Testis (tissue), 3 donors: Measurements from ENCODE around the gene MLXIP. TPM values are rescaled to one million over a fixed set of nuclear protein-coding genes. Genes with fewer than 3 reads are reported as not detected.
"Not testable (repeated sequence)": the region's sequence is repeated elsewhere in the genome, so short reads cannot be mapped to it uniquely, and the experiment has no call there.

Experiments
- DNase-seq: peaks from one replicate; pipeline ENCODE4 v3.0.0-alpha.2; 2019
- H3K27ac ChIP-seq, 2 donors: fragments of 200-600 bp; sonication (generic); one replicate each; pipeline ENCODE4 v1.5.1; 2019
- H3K27me3 ChIP-seq: fragments of 200-600 bp; sonication (generic); one replicate; pipeline ENCODE4 v1.5.1; 2019
- H3K36me3 ChIP-seq: fragments of 200-600 bp; sonication (generic); one replicate; pipeline ENCODE4 v1.5.1; 2017; ENCODE audit warnings: low read depth; ENCODE audit errors: missing control alignments
- H3K4me1 ChIP-seq: fragments of 200-600 bp; sonication (generic); one replicate; pipeline ENCODE4 v1.5.1; 2019
- H3K4me3 ChIP-seq, 2 donors: fragments of 200-600 bp; sonication (generic); one replicate each; pipeline ENCODE4 v1.5.1; 2017 to 2019
- H3K9me3 ChIP-seq: fragments of 200-600 bp; sonication (generic); one replicate; pipeline ENCODE4 v1.5.1; 2017
- POLR2A ChIP-seq: fragments of 450-650 bp; IDR thresholded peaks from one replicate; pipeline ENCODE4 v1.6.1; 2017; ENCODE audit warnings: antibody characterized with exemption, mild to moderate bottlenecking, moderate library complexity
- WGBS, 2 donors: methylation state at CpG; one replicate each; pipeline ENCODE4 v1.1.5; 2018; 5-methylcytosine and 5-hydroxymethylcytosine counted together
- intact Hi-C: fragments of 100-400 bp; cut with DNase I; formaldehyde crosslinking; loops from one replicate; pipeline ENCODE4 v1.15.1; 2023; ENCODE audit warnings: low total_unique reads
- polyA plus RNA-seq: library from polyadenylated mRNA; stranded (reverse); fragments of 350-450 nt; fragmentation: Illumina TruSeq; extraction: RNeasy Lipid Tissue Mini Kit (QIAGEN cat#74804); gene quantifications from one replicate; pipeline ENCODE4 v1.2.3, GENCODE V29; 2014; ENCODE audit warnings: low read depth, low replicate concordance; ENCODE audit not compliant: insufficient read depth
- total RNA-seq, 2 donors: library from RNA; depleted of rRNA; stranded (reverse); fragments of >200 nt; gene quantifications; one replicate each; pipeline ENCODE4 v1.2.3, GENCODE V29; 2016
- TF ChIP-seq, protein P1 (sequence below), 3 experiments: fragments of 450-650 bp in 2 of 3; fragments of 200-600 bp in 1 of 3; sonication (generic) in 1 of 3; IDR thresholded peaks; one replicate each; pipeline ENCODE4 v1.5.1; 2016 to 2019; ENCODE audit warnings: antibody characterized with exemption in 3 of 3, mild to moderate bottlenecking in 2 of 3, moderate library complexity in 1 of 3

The MLXIP gene
- total and polyA plus RNA-seq, 3 donors from 2014 or later, result 39.9 to 67.9 (median 61.2) TPM

DNA sequence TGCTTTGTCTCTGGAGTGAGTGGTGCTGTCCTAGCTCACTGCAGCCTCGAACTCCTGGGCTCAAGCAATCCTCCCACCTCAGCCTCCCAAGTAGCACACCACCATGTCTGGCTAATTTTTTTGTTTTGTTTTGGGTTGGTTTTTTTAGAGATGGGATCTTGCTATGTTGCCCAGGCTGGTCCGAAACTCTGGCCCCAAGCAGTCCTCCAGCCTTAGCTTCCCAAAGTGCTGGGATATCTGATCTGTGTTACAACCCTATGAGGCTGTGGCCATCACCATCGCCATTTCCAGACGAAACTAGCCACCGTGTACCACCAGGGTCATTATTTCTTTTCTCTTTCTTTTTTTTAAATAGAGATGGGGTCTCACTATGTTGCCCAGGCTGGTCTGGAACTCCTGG, 92.8 kb downstream of the MLXIP start:
- 85 to 92% methylated on average over 5 of the region's 5 CpGs for WGBS, 2 donors
- no peaks in the 10 kb centered on the region for H3K9me3 ChIP-seq
- TF ChIP-seq, protein P1, sequence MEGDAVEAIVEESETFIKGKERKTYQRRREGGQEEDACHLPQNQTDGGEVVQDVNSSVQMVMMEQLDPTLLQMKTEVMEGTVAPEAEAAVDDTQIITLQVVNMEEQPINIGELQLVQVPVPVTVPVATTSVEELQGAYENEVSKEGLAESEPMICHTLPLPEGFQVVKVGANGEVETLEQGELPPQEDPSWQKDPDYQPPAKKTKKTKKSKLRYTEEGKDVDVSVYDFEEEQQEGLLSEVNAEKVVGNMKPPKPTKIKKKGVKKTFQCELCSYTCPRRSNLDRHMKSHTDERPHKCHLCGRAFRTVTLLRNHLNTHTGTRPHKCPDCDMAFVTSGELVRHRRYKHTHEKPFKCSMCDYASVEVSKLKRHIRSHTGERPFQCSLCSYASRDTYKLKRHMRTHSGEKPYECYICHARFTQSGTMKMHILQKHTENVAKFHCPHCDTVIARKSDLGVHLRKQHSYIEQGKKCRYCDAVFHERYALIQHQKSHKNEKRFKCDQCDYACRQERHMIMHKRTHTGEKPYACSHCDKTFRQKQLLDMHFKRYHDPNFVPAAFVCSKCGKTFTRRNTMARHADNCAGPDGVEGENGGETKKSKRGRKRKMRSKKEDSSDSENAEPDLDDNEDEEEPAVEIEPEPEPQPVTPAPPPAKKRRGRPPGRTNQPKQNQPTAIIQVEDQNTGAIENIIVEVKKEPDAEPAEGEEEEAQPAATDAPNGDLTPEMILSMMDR (IDR thresholded peaks at IDR 0.05), result no peak
- no peak for TF ChIP-seq POLR2A
- no peaks in the 10 kb centered on the region for H3K4me1 ChIP-seq
- H3K27ac ChIP-seq, result no peak overlapping the region
- no peak for DNase-seq
- H3K27me3 ChIP-seq, result no peaks in the 10 kb centered on the region
- H3K4me3 ChIP-seq, result no peak overlapping the region
- intact Hi-C loops, result no loop called here
- no peaks in the 10 kb centered on the region for H3K36me3 ChIP-seq

DNA sequence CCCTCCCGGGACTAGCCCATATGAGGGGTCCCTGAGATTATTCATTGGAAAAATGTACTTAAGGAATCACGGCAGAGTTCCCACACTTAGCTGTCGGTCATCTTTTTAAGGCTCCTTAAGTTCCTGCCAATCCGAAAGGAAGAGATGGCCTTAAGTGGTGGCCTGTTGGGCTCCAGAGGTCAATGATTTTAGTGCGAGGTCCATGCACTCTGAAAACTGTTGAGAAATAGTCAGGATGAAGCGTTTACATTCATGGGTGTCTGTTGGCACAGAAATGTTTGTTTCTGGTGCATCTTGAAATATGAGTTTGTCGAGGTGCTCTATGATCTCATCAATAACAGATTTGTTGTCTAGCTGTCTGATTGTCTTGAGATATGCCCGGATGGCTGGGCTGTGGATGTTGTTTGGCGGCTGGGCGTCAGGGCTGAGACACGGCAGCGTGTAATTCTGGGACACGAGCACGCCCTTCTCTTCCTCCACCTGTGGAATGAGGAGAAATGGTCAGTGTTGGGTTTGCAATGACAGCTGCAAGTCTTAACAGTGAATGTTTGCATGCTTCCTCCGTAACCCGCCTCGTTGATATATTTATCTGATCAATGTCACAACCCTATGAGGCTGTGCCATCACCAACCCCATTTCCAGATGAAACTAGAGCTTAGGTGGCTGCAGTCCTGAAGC, 93.8 kb downstream of the MLXIP start:
- Histone ChIP-seq H3K27ac (no peak overlapping the region), H3K4me1 (no peaks in the 10 kb centered on the region), H3K9me3 (no peaks in the 10 kb centered on the region), H3K36me3 (no peaks in the 10 kb centered on the region), H3K27me3 (no peaks in the 10 kb centered on the region), H3K4me3 (no peak overlapping the region)
- TF ChIP-seq, protein P1 (IDR thresholded peaks at IDR 0.05), result no peak
- TF ChIP-seq POLR2A, result no peak
- DNase-seq, result no peak
- intact Hi-C loops, result no loop called here
- 72 to 74% methylated on average over 17 of the region's 17 CpGs for WGBS, 2 donors

DNA sequence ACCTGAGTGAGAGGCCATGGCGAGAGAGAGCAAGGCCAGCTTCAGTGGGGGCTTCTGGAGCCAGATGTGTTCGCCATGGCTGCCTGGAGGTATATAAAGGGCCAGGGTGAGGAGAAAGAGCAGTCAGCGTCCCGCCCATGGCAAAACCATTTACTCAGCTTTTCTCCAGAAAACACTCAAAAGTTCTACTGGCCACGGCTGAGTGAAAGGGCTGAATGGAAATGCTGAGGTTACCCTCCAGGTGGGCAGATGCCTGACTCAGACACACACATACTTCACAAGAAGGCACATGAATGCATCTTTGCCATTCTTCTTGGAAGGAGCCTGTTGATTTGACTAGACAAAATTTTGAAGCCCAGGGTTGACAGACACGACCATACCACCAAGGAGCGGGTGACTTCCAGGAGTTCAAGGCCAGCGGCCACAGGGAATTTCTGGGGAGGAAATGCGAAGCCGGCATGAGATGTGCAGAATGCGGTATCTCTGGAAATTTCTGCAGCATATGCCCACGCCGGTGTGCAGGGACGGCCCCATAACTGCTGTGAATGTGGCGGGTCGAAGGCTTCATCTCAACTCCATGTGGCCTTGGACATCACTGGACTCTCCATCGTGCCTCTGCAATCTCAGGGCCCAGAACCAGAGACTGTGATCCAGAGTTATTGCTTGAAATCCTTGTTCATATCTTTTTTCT, 95.7 kb downstream of the MLXIP start, which contains the start of gene IL31:
Gene IL31 (minus strand): TSS at position 67 of the 691 bp plus-strand sequence. CDS start 49 bp downstream, at position 18.
- Histone ChIP-seq H3K36me3 (no peaks in the 10 kb centered on the region), H3K9me3 (no peaks in the 10 kb centered on the region), H3K27ac (no peak within 1 kb of the TSS), H3K27me3 (no peaks in the 10 kb centered on the region), H3K4me3 (no peak within 1 kb of the TSS), H3K4me1 (no peaks in the 10 kb centered on the region)
- no peak for DNase-seq
- intact Hi-C loops, result no loop called here
- TF ChIP-seq, protein P1 (IDR thresholded peaks at IDR 0.05), result no peak
- no peak for TF ChIP-seq POLR2A
- WGBS, 2 donors, result 75 to 90% methylated on average over 14 to 17 of the region's 17 CpGs

DNA sequence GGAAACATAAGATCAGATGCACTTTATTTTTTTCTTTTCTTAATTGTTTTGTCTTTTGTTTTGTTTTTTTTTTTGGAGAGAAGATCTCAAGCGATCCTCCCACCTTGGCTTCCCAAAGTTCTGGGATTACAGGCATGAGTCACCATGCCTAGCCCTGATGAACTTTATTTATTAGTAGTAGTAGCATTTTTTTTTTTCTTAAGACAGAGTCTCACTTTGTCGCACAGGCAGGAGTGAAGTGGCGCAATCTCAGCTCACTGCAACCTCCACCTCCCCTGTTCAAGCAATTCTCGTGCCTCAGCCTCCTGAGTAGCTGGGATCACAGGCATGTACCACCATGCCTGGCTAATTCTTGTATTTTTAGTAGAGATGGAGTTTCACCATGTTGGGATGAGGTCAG, 97.9 kb downstream of the MLXIP start:
- intact Hi-C loops, H3K27ac ChIP-seq, H3K4me3 ChIP-seq, H3K9me3 ChIP-seq, H3K27me3 ChIP-seq, H3K36me3 ChIP-seq, DNase-seq, H3K4me1 ChIP-seq: not testable (repeated sequence)
- WGBS, 2 donors, result 95% methylated on average over 4 of the region's 4 CpGs

DNA sequence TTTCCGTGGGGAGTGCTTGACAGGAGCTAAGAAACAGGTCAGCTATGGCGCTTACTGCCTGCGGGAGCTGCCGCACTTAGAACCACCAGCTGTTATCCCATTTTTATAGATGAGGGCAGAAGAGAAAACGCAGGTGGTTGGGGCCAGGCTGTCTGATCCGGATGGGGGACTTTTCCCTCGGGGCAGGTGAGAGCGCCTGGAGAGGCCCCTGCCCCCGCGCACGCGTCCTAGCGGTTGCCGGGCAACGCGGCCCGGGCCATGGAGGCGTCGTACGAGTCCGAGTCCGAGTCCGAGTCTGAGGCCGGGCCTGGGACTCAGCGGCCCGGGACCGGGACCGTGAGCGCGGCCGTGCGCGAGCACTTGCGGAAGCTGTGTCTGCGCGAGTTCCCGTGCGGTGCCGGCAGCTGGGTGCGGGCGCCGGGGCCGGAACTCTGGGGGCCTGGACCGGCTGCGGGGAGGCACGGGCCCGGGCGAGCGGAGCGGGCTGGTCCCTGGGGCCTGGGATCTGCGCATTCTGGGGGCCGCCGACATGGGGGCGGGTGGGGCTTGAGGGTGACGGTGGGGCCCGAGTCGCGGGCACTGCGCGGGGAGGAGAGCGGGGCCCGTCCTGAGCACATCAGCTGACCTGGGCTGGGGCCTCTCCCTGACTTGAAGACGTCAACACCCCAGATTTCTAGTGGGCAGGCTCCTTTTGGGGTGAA, 104.5 kb downstream of the MLXIP start, which contains the start of gene LRRC43:
Gene LRRC43 (plus strand): TSS at position 237 of the 701 bp plus-strand sequence. CDS start 22 bp downstream, at position 259.
- DNase-seq, result peak; percentile 67
- H3K27me3 ChIP-seq, result no peaks in the 10 kb centered on the region
- H3K9me3 ChIP-seq, result no peaks in the 10 kb centered on the region
- H3K4me1 ChIP-seq, result no peaks in the 10 kb centered on the region
- no peaks in the 10 kb centered on the region for H3K36me3 ChIP-seq
- TF ChIP-seq POLR2A, result no peak
- TF ChIP-seq, protein P1 (IDR thresholded peaks at IDR 0.05), result no peak
- peak within 1 kb of the TSS; percentile 62 to 71 for H3K4me3 ChIP-seq
- intact Hi-C loops, result no loop called here
- WGBS, 2 donors, result 0 to 2% methylated on average over 5 to 61 of the region's 63 CpGs
- H3K27ac ChIP-seq, result peak within 1 kb of the TSS in 1 of 2 donors; percentile 41
